AG09319 (cell line): ENCODE measurements around the gene REV1.
A peak's percentile ranks its signal among the peaks of the same experiment; 100 is the strongest.

Experiments
- DNase-seq: peaks from one replicate; pipeline ENCODE4 v3.0.0-alpha.2; 2010; ENCODE audit warnings: low read depth; ENCODE audit errors: extremely low read depth
- TF ChIP-seq, protein P1 (sequence below): IDR thresholded peaks from 2 replicates; pipeline ENCODE4 v1.5.1; 2011; ENCODE audit warnings: low read depth, mild to moderate bottlenecking, inconsistent platforms, low read length, moderate library complexity

REV1 gene

DNA sequence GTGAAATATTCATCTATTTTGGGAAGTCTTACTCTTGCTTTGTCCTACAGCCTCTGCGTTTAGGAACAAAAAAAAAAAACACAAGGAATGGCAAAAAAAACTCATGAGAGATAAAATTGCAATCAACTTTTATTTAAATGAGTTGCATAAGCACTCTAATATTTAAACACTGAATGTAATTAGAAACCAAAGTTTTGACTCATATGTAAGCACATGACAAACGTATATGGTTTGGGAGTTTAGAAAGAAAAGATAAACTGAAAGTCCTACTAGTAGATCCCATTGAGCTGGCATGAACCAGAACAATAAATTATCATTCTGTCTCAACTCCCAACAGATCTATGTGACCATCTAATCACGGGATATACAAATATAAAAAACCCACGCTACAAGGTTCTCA lies 44.8 kb downstream of the REV1 start:
- DNase-seq = no peak
- TF ChIP-seq, protein P1, sequence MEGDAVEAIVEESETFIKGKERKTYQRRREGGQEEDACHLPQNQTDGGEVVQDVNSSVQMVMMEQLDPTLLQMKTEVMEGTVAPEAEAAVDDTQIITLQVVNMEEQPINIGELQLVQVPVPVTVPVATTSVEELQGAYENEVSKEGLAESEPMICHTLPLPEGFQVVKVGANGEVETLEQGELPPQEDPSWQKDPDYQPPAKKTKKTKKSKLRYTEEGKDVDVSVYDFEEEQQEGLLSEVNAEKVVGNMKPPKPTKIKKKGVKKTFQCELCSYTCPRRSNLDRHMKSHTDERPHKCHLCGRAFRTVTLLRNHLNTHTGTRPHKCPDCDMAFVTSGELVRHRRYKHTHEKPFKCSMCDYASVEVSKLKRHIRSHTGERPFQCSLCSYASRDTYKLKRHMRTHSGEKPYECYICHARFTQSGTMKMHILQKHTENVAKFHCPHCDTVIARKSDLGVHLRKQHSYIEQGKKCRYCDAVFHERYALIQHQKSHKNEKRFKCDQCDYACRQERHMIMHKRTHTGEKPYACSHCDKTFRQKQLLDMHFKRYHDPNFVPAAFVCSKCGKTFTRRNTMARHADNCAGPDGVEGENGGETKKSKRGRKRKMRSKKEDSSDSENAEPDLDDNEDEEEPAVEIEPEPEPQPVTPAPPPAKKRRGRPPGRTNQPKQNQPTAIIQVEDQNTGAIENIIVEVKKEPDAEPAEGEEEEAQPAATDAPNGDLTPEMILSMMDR = no peak

DNA sequence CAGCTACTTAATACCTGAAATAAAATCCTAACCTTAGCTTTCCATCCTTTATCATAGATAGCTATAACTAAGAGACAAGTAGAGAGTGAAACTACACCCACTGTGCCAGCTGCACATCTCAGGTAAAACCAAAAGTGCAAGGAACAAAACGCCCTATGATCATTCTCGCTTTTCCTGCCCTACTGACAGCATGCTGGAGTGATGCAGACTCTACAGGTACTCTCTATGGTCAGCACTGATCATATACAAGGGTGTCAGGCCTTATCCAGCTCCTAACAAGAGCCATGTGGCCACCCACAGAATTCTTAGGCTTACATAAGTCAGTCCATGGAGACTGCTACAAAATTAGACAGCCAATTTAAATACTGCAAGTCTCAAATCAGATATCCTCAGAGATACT lies 45.6 kb downstream of the REV1 start:
- no peak for DNase-seq
- TF ChIP-seq, protein P1 = no peak

DNA sequence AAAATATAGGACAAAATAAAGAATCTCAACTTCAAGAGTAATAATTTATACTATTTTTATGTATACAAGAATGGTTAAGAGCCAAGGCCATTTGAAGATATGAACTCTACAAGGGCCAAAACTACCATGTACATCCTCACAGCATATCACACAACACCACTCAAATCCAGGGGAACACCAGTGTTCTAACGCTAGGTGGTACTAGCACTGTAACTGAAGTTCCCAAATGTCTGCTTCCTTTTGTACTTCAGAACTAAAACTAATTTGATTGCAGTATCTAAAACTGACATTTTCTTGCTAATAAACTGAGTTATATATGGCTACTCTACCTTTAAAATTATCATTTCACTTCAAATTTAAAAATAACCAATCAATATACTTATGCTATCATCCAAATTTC lies 47.0 kb downstream of the REV1 start:
- no peak for DNase-seq
- TF ChIP-seq, protein P1 = peak; percentile 12

DNA sequence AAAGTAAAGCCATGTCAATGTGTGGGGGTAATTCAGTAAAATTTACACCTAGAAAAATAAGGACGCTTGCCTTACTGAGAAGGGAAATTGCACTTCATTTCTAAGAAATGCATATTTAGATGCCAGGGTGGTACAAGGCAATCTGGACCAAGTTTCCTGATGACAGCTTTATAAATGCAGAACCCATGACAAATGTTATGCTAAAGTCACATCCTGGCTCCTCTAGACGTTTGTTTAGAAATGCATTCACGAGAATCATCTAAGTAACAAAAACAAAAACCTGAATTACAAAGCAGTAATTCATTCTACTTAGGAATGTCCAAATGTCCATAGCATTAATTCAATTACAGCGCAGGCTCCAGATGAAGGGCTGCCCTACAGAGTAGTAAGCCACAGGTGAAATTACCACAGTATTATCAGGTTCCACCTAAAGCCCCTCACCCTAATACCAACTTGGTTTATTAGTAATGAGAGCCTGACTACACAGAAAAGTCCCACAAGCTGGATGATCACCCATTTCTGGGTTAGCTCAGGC lies 49.8 kb downstream of the REV1 start:
- DNase-seq = no peak
- TF ChIP-seq, protein P1 = no peak

DNA sequence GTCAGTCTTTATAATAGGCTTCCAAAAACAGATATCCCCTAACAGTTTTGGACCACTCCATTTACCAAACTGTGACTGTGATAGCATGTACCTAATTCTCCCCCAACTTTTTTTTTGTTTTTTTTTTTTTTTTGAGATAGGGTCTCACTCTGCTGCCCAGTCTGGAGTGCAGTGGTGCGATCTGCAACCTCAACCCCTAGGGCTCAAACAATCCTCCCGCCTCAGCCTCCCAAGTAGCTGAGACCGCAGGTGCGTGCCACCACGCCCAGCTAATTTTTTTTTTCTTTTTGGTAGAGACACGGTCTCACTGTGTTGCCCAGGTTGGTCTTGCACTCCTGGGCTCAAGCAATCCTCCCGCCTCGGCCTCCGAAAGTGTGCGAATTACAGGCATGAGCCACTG lies 52.9 kb downstream of the REV1 start:
- no peak for DNase-seq
- TF ChIP-seq, protein P1 = no peak

DNA sequence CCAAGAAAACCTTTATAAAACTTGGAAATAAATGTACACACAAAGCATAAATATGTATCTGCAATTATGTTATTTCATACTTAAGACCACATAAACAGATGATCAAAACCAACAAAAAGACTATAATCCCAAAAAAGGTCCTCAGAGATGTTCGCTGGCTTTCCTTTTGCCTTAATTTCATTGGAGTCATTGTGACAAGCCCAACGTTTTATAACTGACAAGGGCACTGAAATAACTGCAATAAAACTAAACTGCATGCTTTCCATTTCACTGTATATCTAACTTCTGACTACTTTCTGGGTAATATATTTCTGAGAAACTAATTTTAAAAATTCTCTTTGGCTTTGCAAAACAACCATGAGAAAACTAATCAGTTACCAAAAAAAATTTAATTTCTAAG lies 56.5 kb downstream of the REV1 start:
- TF ChIP-seq, protein P1 = no peak

DNA sequence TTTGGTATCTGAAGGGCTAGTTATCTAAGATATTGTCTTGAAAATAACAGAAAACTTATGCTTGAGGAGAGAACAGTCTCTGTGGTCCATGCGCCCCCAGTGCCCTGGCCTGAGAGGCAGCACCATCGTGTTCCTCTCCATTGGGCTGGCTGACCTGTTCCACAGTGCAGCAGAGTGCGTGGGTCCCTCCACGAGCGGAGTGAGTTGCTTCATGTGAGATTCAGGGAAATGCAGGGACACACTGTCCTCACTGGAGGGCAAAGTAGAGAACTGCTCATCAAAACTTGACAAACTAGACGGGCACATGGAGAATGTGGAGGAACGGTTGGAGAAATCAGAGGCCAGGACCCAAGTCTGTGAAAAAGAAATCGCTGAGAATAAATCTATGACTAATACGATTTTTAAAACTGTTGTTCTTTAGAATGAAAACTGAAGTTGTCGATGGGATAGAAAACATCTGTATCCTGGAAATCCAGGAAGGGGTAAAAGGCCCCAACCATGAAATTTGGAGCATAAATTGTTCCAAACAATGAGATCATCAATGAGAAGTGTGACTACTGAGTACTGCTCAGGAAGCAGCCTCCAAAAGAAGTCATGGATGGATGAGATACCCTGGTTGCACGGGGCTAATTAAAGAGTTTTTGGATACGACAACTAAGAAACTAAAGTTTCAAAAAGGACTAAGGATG lies 58.1 kb downstream of the REV1 start:
- peak; percentile 15 for DNase-seq
- TF ChIP-seq, protein P1 = no peak

More for the DNA sequence above, 56.5 kb downstream of the REV1 start:
- no peak for DNase-seq
